ENCODE measurements around the gene TEX261.

DNA sequence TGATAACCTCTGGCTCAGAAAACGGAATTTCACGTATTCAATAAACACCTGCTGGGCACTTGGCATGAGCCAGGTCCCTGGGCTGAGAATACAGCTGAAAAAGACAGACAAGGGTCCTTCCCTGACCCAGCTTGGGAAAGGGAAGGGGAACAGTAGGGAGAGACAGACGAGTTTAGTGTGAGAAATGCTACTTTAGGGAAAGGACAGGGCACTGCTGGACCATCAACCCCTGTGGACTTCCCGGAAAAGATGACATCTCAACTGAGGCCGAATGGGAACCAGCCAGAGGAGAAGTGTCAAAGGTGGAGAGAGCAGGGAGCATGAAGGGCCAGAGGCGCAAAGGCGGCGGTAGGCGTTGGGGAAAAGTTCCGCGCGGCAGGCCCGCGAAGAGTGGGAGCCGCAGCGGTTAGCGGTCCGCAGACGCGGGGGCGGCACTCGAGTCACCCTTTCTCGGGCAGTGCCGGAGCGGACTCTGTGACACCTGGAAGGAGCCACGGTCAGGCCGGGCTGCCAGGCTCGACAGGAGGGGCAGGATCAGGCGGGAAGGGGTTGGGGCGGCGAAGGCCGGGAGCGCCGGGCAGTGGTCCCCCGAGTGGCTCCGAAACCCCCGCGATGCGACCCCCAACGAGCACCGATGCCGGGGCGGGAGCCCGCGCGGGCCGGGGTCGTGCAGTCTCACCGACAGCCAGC is 519 bp downstream of the TEX261 start:
- TF ChIP-seq, protein P1, sequence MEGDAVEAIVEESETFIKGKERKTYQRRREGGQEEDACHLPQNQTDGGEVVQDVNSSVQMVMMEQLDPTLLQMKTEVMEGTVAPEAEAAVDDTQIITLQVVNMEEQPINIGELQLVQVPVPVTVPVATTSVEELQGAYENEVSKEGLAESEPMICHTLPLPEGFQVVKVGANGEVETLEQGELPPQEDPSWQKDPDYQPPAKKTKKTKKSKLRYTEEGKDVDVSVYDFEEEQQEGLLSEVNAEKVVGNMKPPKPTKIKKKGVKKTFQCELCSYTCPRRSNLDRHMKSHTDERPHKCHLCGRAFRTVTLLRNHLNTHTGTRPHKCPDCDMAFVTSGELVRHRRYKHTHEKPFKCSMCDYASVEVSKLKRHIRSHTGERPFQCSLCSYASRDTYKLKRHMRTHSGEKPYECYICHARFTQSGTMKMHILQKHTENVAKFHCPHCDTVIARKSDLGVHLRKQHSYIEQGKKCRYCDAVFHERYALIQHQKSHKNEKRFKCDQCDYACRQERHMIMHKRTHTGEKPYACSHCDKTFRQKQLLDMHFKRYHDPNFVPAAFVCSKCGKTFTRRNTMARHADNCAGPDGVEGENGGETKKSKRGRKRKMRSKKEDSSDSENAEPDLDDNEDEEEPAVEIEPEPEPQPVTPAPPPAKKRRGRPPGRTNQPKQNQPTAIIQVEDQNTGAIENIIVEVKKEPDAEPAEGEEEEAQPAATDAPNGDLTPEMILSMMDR (IDR thresholded peaks at IDR 0.05): no peak
- no peak for TF ChIP-seq POLR2A (IDR thresholded peaks at IDR 0.05)
